ENCODE data around the gene DPF1.
"Not testable (repeated sequence)": the region's sequence is repeated elsewhere in the genome, so short reads cannot be mapped to it uniquely, and the experiment has no call there.

Gene DPF1

GRCh38 chr19:38224014-38224862, at the start of gene DPF1:
DPF1 (minus strand) TSS chr19:38224222; CDS start chr19:38224142, 80 bp downstream.
- DNase-seq = peak; percentile 39

- no peak for DNase-seq
These were observed 49.5 kb upstream of the DPF1 start for GRCh38 chr19:38273499-38273898.

DNA sequence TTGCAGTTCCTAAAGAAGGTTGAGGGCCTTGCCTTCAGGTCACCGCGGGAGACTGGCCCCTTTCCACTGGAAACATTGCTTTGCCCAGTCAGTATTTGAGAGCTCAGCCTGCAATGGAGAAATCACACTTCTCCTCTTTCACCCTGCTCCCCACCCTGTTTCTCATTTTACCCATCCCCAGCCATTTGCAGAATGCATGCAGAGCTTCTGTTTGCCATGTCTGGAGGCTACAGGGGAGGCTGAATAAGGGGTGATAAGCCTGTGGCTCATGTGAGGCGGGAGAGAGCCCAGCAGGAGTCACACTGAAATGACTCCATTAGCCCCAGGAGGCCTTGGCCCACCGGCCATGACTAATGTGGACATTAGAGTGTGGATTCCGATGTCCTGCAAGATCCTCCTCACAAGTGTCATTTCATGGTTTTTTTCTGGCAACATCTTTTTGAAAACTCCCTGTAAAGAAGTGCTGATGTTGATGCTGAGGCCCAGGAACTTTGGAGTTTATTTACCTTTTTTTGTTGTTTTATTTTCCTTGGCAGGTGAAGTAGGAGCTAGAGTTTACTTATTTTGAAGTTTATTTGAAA, 46.7 kb upstream of the DPF1 start:
- DNase-seq = no peak

DNA sequence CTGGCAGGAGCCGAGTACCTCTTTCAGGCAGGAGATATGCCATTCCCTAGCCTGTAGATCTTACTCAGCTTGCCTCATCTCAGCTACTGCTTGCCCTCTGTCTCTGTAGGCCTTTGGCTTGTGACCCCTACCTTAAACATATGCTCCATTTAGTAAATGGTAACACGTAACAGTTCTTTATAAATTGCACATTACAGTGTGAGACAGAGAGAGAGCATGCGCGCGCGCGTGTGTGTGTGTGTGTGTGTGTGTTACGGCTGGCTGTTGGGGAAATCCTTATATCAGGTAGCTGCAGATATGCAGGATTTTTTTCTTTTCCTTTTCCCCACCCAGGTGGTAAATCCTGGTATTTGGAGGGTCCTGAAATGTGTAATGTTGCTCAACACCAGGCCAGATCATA, 44.5 kb upstream of the DPF1 start:
- no peak for DNase-seq

DNA sequence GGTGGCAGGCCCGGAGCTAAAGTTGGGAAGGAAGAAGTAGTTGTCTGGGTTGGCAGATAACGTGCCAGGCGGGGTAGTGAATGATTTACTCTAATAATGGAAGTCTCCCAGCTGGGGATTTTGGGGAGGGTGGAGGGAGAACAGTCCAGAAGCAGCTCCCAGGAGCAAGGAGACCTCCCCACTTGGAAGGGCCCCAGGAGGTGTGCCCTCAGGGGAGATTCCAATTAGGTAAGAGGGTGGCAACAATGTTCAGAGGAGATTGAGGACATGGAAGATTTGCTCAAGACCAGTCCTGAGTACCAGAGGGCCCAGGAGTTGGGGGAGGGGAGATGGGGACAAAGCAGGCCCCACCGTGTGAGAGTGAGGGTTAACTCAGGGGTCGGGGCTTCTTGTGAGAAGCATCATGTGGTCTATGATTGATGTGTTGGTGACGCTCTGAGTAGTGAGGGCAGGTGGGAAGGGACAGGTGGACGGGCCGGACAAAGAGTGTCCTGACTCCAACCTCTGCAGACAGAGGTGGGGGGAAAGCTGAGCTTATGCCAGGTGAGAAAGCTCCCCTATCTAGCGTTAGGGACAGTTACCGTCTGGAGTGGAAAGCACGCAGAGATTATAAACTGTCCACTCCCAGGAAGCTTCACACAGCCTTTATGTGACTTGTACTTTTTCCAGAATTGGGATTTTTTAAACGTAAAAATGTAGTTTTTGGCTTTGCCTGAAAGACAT, 43.9 kb upstream of the DPF1 start:
- DNase-seq = no peak

GRCh38 chr19:38266981-38267597, 43.1 kb upstream of the DPF1 start:
- no peak for DNase-seq

- DNase-seq = peak; percentile 83
These were observed 42.0 kb upstream of the DPF1 start for GRCh38 chr19:38265921-38266429.

DNA sequence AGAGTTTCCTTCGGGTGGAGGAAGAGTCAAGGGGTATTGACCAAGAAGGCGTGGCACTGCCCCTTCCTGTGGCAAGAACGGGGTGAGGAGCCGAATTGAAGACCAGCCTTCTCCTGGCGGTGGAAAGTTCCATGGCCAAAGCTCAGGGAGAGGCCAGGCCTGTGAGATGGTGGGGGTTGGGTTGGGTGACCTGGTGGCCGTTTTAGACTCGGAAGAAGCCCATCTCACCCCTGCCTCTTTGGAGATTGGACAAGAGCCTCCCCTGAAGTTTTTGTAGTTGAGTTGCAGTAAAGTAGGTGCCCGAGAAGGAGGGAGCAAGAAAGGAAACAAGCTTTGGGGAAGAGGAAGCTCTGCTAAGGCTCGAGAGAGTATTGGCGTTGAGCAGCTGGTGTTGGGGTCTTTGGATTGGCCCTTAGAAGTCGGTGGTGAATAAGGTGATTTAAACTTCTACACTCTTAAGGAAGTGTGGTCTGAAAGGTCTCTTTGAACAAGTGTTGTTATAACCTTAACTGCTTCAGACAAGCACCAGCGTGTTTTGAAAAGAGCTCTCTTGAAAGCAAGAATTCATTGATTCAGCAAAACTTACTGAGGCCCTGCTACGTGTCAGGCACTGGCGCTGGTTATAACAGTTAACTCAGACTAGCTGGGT, 41.3 kb upstream of the DPF1 start:
- DNase-seq = no peak

- DNase-seq = no peak
These were observed 40.6 kb upstream of the DPF1 start, which contains the start of gene SPINT2 for GRCh38 chr19:38264486-38265212. SPINT2 (plus strand) TSS chr19:38264573; CDS start chr19:38264893, 320 bp downstream.

DNA sequence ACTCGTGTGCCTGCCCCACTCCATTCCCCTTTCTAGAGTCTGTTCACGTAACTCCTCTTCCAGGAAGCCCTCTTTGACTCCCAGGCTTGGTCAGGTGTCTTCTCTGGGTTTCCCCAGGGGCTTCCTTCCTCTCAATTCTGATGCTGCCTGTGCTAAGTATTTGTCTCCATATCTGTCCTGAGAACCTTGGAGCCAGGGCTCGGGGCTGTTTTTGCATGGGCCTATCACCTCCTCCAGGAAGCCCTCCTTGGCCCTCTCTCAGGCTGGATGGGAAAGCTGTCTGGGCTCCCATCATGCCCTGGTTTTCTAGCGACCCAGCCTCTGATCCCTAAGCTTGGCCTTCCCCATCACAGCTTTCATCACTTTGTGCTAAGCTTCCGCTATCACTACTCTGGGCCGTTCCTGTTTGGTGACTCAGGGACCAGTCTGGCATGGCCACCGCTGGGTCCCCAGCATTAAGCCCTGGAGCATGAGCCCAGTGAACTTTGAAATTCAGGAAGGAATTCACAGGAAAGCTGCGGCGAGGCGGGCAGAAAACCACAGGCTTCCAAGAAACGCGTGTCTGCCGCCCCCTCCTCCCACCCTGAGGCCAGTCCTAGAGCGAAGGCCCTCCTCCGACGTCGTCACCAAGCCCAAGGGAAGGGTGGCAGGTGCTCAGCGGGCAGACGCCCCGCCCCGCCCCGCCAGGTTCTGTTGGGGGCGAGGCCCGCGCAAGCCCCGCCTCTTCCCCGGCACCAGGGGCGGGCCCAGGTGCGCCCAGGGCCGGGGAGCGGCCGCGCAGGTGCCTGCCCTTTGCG, 39.9 kb upstream of the DPF1 start:
- DNase-seq = no peak

DNA sequence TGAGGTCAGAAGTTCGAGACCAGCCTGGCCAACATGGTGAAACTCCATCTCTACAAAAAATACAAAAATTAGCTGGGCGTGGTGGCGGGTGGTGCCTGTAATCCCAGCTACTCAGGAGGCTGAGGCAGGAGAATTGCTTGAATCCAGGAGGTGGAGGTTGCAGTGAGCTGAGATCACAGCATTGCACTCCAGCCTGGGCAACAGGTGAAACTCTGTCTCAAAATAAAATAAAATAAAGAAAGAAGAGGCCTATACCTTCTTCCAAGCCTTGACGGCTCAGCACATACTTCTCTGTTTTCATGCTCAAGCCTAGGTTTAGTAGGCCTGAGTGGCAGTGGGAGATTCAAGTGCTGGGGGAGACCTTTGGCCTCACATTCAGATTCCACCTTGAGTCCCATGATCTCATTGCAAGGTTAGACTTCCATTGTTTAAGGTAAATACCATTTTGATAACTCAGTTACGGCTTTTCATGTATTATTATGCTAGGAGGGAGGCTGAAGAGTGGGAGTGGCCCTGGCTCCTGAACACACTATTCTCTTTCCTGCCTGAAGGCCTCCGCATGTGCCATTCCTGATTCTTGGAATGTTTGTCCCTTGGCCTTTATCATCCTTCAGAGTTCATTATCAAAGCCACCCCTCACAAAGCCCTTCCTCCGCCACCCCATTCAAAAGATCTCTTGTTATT, 38.7 kb upstream of the DPF1 start:
- no peak for DNase-seq

DNA sequence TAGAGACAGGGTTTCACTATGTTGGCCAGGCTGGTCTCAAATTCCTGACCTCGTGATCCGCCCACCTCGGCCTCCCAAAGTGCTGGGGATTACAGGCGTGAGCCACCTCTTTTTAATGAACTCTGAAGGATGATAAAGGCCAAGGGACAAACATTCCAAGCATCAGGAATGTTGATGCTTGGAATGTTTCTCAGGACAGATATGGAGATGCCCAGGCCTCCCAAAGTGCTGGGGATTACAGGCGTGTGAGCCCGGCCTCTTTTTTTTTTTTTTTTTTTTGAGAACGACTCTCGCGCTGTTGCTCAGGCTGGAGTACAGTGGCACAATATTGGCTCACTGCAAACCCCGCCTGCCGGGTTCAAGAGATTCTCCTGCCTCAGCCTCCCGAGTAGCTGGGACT, 37.9 kb upstream of the DPF1 start:
- DNase-seq = not testable (repeated sequence)

GRCh38 chr19:38255383-38256014, 31.5 kb upstream of the DPF1 start:
- no peak for DNase-seq

- DNase-seq = no peak
These were observed 29.8 kb upstream of the DPF1 start for GRCh38 chr19:38253788-38254187.

DNA sequence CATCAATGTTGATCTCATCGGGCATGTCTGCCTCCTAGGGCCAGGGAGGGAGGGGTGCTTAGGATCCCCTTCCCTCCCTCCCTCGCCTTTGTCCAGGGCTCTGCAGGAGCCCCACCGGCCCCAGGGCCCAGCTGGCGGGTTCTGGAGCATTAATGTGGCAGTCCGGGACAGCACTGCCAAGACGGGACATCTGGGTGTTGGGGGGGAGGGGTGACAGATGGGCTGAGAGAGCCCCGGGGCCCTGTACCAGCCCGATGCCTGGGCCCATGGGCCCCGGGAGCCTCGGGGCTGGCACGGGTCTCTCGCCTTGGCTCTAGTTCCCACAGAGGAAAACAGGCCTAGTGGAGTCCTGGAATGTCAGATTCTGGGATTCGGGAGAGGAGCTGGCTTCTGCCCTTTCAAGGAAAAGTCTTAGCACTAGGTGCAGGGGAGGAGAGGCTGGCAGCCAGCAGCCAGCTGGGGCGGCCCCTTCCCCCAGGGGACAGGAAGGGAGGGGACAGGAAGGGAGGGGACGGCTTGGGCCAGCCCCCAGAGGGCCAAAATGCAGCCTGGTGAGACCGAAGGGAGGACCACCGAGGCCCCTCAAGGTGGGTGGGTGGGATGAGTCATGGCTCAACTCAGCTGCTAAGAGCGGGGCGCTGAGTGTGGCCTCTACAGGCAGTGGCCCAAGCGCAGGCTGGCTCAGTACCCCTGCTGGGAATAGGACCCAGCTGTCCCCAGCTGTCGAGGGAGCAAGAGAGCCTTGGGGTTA, 29.1 kb upstream of the DPF1 start:
- DNase-seq = peak; percentile 59

DNA sequence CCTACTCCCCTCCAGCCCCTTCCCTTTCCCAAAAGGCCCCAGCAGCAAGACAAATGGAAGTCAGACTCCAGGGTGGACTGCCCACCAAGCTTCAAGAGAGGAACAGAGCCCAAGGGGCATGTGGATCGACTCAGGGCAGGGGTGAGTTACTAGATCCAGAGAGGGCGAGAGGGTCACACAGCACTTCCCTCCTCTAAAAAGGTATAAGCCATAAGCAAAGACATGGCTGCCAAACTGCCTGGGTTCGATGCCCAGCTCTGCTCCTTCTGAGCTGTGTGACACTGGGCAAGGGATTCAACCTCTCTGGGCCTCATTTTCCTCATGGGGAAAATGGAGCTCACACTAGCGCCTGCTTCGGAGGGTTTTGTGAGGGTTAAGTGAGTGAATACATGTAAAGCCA, 28.4 kb upstream of the DPF1 start:
- no peak for DNase-seq

DNA sequence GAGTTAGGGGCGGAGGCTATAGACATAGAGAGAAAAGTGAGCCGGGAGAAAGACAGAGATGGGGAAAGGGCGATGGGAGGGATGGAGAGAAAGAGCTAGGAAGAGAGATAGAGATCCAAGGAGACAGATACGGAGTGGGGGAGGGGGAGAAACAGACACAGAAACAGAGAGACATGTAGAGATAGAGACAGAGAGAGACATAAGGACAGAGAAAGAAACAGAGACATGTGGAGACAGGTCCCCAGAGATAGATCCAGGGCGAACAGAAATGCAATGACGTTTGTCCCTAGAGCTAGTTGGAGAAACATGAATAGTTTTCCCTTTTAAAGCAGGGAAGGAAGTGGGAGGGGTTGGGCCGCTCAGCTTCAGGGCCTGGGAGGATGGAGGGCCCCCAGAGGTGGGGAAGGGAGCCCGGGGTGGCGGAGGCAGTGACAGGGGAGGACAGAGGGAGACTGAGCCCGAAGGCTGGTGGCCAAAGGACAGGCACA, 27.6 kb upstream of the DPF1 start:
- DNase-seq = no peak

- DNase-seq = peak; percentile 68
These were observed 27.0 kb upstream of the DPF1 start for GRCh38 chr19:38250821-38251563.

Measured in NCI-H524 treated with DMSO at 0.1 percent for 48 hours (cell line).